Fibroblast of skin of abdomen (primary cell): Measurements from ENCODE around the gene PRKAR1B.

Experiments used
- DNase-seq: peaks from one replicate; pipeline ENCODE4 v3.0.0-alpha.2; 2013

PRKAR1B gene

GRCh38 chr7:518630-519483, 208.2 kb downstream of the PRKAR1B start:
- peak; percentile 71 for DNase-seq

- DNase-seq: peak; percentile 59
Observed at GRCh38 chr7:517774-518629, 209.1 kb downstream of the PRKAR1B start.

- DNase-seq: peak; percentile 70
Observed at GRCh38 chr7:516606-517456, 210.2 kb downstream of the PRKAR1B start.

- peak; percentile 47 for DNase-seq
Observed at GRCh38 chr7:516216-516605, 210.9 kb downstream of the PRKAR1B start.

GRCh38 chr7:515628-516027, 211.5 kb downstream of the PRKAR1B start:
- no peak for DNase-seq

- no peak for DNase-seq
Observed at GRCh38 chr7:514651-515598, 212.2 kb downstream of the PRKAR1B start.

- DNase-seq: no peak
Observed at GRCh38 chr7:514242-514641, 212.8 kb downstream of the PRKAR1B start.

- DNase-seq: peak; percentile 53
Observed at GRCh38 chr7:513521-514166, 213.4 kb downstream of the PRKAR1B start.

GRCh38 chr7:512541-513311, 214.4 kb downstream of the PRKAR1B start:
- no peak for DNase-seq

GRCh38 chr7:512146-512510, 215.0 kb downstream of the PRKAR1B start:
- DNase-seq: no peak

GRCh38 chr7:511476-512145, 215.5 kb downstream of the PRKAR1B start:
- no peak for DNase-seq

- DNase-seq: no peak
Observed at GRCh38 chr7:510782-511281, 216.2 kb downstream of the PRKAR1B start.

- DNase-seq: no peak
Observed at GRCh38 chr7:510131-510481, 217.0 kb downstream of the PRKAR1B start.

GRCh38 chr7:509426-510130, 217.5 kb downstream of the PRKAR1B start:
- peak; percentile 37 for DNase-seq

GRCh38 chr7:508461-509170, 218.5 kb downstream of the PRKAR1B start:
- DNase-seq: no peak

- no peak for DNase-seq
Observed at GRCh38 chr7:507623-508300, 219.3 kb downstream of the PRKAR1B start.

GRCh38 chr7:506921-507622, 220.0 kb downstream of the PRKAR1B start:
- no peak for DNase-seq
